ENCODE results near the gene MFNG.
"Not testable (repeated sequence)": the region's sequence is repeated elsewhere in the genome, so short reads cannot be mapped to it uniquely, and the experiment has no call there.

The MFNG gene

DNA sequence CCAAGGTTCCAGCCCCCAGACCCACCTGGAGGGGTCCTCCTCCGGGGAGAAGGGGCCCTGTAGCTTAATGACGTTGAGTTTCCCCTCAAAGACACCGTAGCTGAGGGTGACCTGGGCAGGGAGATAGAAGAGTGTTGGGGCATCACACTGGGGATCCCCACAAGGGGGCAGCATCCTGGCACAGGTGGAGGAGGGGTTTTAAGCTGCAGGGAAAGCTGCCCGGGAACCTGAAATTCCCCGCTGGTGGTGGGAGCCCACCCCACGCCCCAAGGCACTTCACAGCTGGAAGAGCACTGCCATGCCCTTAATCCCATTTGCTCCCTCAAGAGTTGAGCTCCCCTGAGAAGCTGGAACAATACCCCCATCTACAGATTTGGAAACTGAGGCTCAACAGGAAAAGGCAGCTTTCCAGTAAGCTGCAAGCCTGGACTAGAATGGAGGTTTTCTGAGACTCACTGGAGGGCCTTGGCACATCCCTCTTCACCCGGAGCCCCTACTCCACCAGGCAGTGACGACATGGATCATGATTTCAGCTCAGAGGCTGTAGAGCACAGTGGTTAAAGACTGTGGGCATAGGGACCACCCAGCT is 13.7 kb downstream of the MFNG start:
- no peak for DNase-seq

GRCh38 chr22:37471727-37472417 is 14.3 kb downstream of the MFNG start:
- no peak for DNase-seq

GRCh38 chr22:37470087-37470445 is 16.1 kb downstream of the MFNG start:
- DNase-seq: no peak

GRCh38 chr22:37469416-37470086 is 16.6 kb downstream of the MFNG start:
- no peak for DNase-seq

DNA sequence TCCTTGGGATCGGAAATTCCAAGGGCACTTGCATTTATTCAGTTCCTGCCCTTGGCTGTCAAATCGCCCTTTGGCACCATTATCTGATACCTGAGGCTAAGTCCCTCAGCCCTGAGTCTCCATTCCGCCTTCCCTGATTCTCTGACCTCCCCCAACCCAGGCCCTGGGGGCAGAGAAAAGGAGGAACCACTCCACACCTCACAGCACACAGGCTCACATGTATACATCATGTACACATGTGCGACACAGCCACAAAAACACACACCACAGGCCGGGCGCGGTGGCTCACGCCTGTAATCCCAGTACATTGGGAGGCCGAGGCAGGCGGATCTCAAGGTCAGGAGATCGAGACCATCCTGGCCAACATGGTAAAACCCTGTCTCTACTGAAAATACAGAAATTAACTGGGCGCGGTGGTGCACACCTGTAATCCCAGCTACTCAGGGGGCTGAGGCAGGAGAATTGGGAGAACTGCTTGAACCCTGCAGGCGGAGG is 17.9 kb downstream of the MFNG start:
- not testable (repeated sequence) for DNase-seq

DNA sequence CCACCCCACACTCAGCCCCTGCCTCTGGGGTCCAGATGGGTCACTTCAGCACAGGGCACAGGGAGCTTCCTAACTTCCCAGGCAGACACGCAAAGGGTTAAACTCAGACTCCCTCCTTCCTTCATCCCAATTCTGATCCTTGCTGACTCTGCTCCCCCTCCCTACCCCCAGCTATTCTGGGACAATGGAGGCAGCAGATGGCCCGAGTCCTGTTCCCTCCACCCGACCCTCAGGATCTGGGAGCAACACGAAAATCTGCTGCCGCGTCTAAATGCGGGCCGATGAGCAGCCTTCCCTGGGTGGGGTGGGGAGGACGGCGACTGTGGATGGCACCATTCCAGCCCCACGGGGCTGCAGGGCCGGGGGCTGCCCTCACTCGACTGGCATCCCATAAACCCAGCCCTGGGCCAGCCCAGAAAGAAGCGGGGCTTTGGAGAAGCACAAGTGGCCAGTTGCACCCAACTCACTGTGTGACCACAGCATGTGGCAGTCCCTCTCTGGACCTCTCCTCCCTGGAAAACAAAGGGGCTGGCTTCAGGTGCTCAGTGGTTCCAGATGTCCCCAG is 18.7 kb downstream of the MFNG start:
- no peak for DNase-seq

- no peak for DNase-seq
These were observed 22.0 kb downstream of the MFNG start for GRCh38 chr22:37464181-37464580.

GRCh38 chr22:37462983-37463382 is 23.2 kb downstream of the MFNG start:
- DNase-seq: no peak

DNA sequence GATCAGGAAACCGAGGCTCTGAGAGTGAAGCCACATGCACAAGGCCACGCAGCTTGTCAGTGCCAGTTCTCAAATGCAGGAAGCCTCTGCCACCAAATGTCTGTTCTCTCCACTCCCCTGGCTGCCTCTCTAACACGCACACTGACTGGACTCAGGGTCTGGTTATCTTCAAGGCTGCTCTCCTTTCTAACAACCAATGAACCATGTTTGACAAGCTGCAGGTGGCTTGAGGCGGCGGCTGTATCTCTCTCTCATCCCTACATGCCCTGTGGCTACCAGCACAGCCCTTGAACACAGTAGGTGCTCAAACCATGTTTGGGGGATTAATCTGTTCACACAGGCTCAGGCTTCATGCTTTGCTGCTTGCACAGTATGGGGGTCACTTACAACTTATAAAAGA is 23.7 kb downstream of the MFNG start:
- no peak for DNase-seq

DNA sequence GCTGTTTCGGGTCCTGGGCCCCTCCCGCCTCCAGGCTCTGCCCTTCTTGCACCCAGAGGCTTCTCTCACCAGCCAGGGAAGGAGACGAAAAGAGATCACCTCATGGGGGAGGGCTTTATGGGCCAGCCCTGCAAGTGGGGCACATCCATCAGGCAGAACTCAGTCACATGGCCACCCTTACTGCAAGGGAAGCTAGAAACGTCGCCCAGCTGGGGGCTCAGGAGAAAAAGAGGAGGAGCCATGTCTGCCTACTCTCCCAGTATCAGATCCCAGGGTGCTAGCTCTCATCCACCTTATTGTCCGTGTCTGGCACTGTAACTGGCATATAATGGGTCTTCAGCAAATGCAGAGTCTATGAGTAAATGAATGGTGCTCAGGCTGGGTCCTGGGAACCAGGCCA is 24.2 kb downstream of the MFNG start:
- DNase-seq: no peak

DNA sequence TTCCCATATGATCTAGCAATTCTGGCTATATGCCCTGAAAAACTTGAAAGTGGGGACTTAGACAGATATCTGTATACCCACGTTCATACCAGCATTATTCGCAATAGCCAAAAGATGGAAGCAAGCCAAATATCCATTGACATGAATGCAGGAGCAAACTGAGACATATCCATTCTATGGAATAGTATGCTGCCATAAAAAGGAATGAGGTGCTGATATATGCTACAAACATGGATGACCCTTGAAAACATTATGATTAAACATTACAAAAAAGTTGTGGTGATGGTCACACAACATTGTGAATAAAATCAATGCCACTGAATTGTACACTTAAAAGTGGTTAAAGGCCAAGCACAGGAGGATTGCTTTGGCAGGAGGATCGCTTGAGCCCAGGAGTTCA is 25.5 kb downstream of the MFNG start:
- no peak for DNase-seq

DNA sequence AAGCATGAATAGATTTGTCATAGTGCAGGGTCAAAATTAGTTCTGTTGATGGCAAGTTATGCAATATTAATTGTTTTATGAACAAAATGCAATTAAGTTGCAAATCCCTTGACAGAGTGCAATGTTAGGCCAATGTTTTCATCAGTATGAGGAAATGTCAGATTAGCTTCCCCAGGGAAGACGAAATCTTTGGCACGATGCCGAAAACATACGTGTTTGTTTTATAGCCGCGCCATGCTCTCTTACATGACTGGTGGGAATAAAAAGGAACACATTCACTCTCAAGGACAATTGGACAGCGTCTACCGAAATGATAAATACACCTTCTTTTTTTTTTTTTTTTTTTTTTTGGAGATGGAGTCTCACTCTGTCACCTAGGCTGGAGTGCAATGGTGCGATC is 27.0 kb downstream of the MFNG start:
- DNase-seq: no peak

GRCh38 chr22:37457093-37457893 is 28.9 kb downstream of the MFNG start:
- peak; percentile 88 for DNase-seq

- DNase-seq: no peak
These were observed 29.8 kb downstream of the MFNG start for GRCh38 chr22:37456346-37456745.

GRCh38 chr22:37455896-37456295 is 30.3 kb downstream of the MFNG start:
- no peak for DNase-seq

DNA sequence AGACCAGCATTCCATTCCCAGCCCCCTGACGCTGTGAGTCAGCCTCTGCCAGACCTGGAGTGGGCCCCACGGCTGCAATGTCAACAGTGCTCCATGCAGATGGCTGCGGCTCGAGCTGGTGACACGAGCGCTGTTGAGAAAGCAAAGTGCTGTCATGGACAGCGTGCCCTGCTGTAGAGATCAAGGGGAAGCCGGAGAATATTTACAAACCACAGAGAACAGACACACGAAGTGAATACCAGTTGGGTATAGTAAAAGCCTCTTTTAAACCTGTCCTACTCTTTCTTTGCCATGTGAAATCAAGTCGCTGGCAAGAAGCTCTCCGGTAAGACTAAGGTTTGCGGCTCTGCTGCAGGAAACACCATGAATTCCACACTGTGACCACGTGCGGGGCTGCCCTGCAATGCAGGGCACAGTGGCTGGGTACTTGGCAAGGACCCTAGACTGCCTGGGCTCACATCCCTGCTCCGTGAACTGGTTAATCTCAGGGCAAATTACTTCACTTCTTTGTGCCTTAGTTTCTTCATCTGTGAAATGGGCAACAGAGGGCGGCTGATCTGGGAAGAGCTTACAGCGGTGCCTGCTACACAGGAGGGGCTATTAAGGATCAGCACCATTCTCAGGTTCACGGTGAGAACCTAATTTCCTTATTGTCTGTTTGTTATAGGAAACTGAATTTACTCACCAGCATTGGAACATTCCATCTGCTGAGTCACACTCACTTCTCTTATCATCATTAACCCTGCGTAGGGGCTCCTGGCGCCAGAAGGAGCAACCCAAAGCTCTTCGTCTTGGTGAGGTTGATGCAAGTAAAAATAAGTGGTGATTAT is 31.1 kb downstream of the MFNG start:
- no peak for DNase-seq

GRCh38 chr22:37453696-37454095 is 32.5 kb downstream of the MFNG start:
- no peak for DNase-seq

GRCh38 chr22:37451218-37451617 is 35.0 kb downstream of the MFNG start:
- no peak for DNase-seq

GRCh38 chr22:37449331-37450001 is 36.7 kb downstream of the MFNG start:
- DNase-seq: no peak

- DNase-seq: no peak
These were observed 37.6 kb downstream of the MFNG start for GRCh38 chr22:37448516-37449127.

GRCh38 chr22:37445501-37445900 is 40.7 kb downstream of the MFNG start:
- no peak for DNase-seq

Data from activated CD4-positive, CD25-positive, alpha-beta regulatory T cell treated with anti-CD3 and anti-CD28 coated beads, Interleukin-2, amount 50 U/mL, for 72 hours (primary cell).